ENCODE measurements around the gene G6PD. TPM values are rescaled to one million over a fixed set of nuclear protein-coding genes. Genes with fewer than 3 reads are reported as not detected.
"Not testable (repeated sequence)": the region's sequence is repeated elsewhere in the genome, so short reads cannot be mapped to it uniquely, and the experiment has no call there.

G6PD gene
- total RNA-seq, 6 donors from 2014 or later = 50.4 to 112 (median 81.7) TPM

GRCh38 chrX:154542723-154543424, 3.8 kb downstream of the G6PD start:
- peaks cover 26 to 54% (median 34%) of the 10 kb centered on the region in 4 donors for H3K4me1 ChIP-seq
- H3K27me3 ChIP-seq = no peaks in the 10 kb centered on the region
- H3K36me3 ChIP-seq = no peaks in the 10 kb centered on the region
- peak in 1 of 2 donors; percentile 2 for ATAC-seq (ENCODE audit: low FRiP score in 2 of 2)
- H3K4me3 ChIP-seq = peak overlapping the region in 2 of 4 donors; percentile 3 to 21
- H3K27ac ChIP-seq = peak overlapping the region; percentile 84 to 87 (median 86)
- peak in 1 of 2 donors; percentile 77 for DNase-seq
- WGBS, 2 donors = 52 to 58% methylated on average over 3 to 20 of the region's 20 CpGs
- peaks cover 0 to 9% (median 0%) of the 10 kb centered on the region in 4 donors for H3K9me3 ChIP-seq
- peak in 1 of 4 donors; percentile 34 for TF ChIP-seq POLR2A (IDR thresholded peaks at IDR 0.05)
- TF ChIP-seq POLR2AphosphoS5 (IDR thresholded peaks at IDR 0.05) = peak in 1 of 2 donors; percentile 8
- no peak for TF ChIP-seq EP300 (IDR thresholded peaks at IDR 0.05)

- H3K27me3 ChIP-seq = no peaks in the 10 kb centered on the region
- H3K36me3 ChIP-seq = no peaks in the 10 kb centered on the region
- H3K27ac ChIP-seq = peak overlapping the region; percentile 84 to 87 (median 86)
- peak overlapping the region in 2 of 4 donors; percentile 3 to 21 for H3K4me3 ChIP-seq
- TF ChIP-seq POLR2AphosphoS5 (IDR thresholded peaks at IDR 0.05) = peak in 1 of 2 donors; percentile 54
- TF ChIP-seq CTCF (IDR thresholded peaks at IDR 0.05) = no peak
- no peak for TF ChIP-seq POLR2A (IDR thresholded peaks at IDR 0.05)
- no peak for TF ChIP-seq EP300 (IDR thresholded peaks at IDR 0.05)
- WGBS, 2 donors = 57% methylated on average over 12 of the region's 12 CpGs; no CpG with 5 or more reads in 1 of the 2 donors
- peak; percentile 81 to 83 for DNase-seq
- peaks cover 0 to 3% (median 0%) of the 10 kb centered on the region in 4 donors for H3K9me3 ChIP-seq
- ATAC-seq (ENCODE audit: low FRiP score in 2 of 2) = peak; percentile 35 to 73
- peaks cover 26 to 54% (median 34%) of the 10 kb centered on the region in 4 donors for H3K4me1 ChIP-seq
Measured at GRCh38 chrX:154541896-154542722, 4.5 kb downstream of the G6PD start.

GRCh38 chrX:154541589-154541895, 5.1 kb downstream of the G6PD start:
- Histone ChIP-seq H3K4me1 (peaks cover 26 to 54% (median 34%) of the 10 kb centered on the region in 4 donors), H3K27ac (peak overlapping the region; percentile 84 to 87 (median 86)), H3K4me3 (peak overlapping the region in 1 of 4 donors; percentile 5), H3K9me3 (no peaks in the 10 kb centered on the region), H3K36me3 (no peaks in the 10 kb centered on the region), H3K27me3 (no peaks in the 10 kb centered on the region)
- no peak for TF ChIP-seq CTCF (IDR thresholded peaks at IDR 0.05)
- TF ChIP-seq EP300 (IDR thresholded peaks at IDR 0.05) = no peak
- TF ChIP-seq POLR2AphosphoS5 (IDR thresholded peaks at IDR 0.05) = no peak
- no peak for TF ChIP-seq POLR2A (IDR thresholded peaks at IDR 0.05)
- WGBS, 2 donors = 67% methylated on average over 5 of the region's 5 CpGs; no CpG with 5 or more reads in 1 of the 2 donors
- ATAC-seq (ENCODE audit: low FRiP score in 2 of 2) (no peak), DNase-seq (no peak)

GRCh38 chrX:154540897-154541535, 5.6 kb downstream of the G6PD start:
- Histone ChIP-seq H3K36me3 (peaks cover 0 to 2% (median 0%) of the 10 kb centered on the region in 4 donors), H3K9me3 (no peaks in the 10 kb centered on the region), H3K27ac (peak overlapping the region; percentile 84 to 87 (median 86)), H3K4me1 (peaks cover 23 to 50% (median 33%) of the 10 kb centered on the region in 4 donors), H3K27me3 (no peaks in the 10 kb centered on the region), H3K4me3 (peak overlapping the region in 1 of 4 donors; percentile 5)
- peak in 1 of 2 donors; percentile 81 for ATAC-seq (ENCODE audit: low FRiP score in 2 of 2)
- TF ChIP-seq CTCF (IDR thresholded peaks at IDR 0.05) (no peak), POLR2A (IDR thresholded peaks at IDR 0.05) (peak in 1 of 4 donors; percentile 33)
- DNase-seq = peak in 1 of 2 donors; percentile 76
- WGBS, 2 donors = 74% methylated on average over 19 of the region's 19 CpGs; no CpG with 5 or more reads in 1 of the 2 donors

- H3K36me3 ChIP-seq; ATAC-seq (ENCODE audit: low FRiP score in 2 of 2); H3K27me3 ChIP-seq; H3K9me3 ChIP-seq; H3K4me3 ChIP-seq; DNase-seq: not testable (repeated sequence)
- WGBS, 2 donors = 72 to 79% methylated on average over 7 of the region's 7 CpGs
- Histone ChIP-seq H3K4me1 (peaks cover 19 to 43% (median 28%) of the 10 kb centered on the region in 4 donors), H3K27ac (peak overlapping the region; percentile 84 to 87 (median 86))
Measured at GRCh38 chrX:154540365-154540764, 6.3 kb downstream of the G6PD start.

Data from upper lobe of left lung (tissue), 6 donors.